ENCODE measurements around the gene DOCK11. TPM values are rescaled to one million over a fixed set of nuclear protein-coding genes. Genes with fewer than 3 reads are reported as not detected.
A peak's percentile ranks its signal among the peaks of the same experiment; 100 is the strongest.

The DOCK11 gene
- total and polyA plus RNA-seq, 7 experiments from 2014 or later = 24.2 to 115 (median 78.5) TPM

- intact Hi-C loops (cut with micrococcal nuclease) = no loop called here
- no peak for ATAC-seq
- H3K9me3 ChIP-seq (ENCODE audit: control insufficient read depth in 2 of 3, low read length in 3 of 3) = peaks cover 0 to 6% (median 0%) of the 10 kb centered on the region in 3 experiments
- no peak overlapping the region for H3K27ac ChIP-seq (ENCODE audit: low read depth, low read length)
- Mint-ChIP-seq H3K4me1 (peaks cover 22 to 80% (median 69%) of the 10 kb centered on the region in 7 donors), H3K9me3 (peaks cover 0 to 6% (median 0%) of the 10 kb centered on the region in 11 donors), H3K27ac (peak overlapping the region; percentile 30 to 91 (median 73)), H3K36me3 (peaks cover 0 to 42% (median 24%) of the 10 kb centered on the region in 5 donors), H3K4me3 (peak overlapping the region in 7 of 10 donors; percentile 13 to 67 (median 45)), H3K27me3 (no peaks in the 10 kb centered on the region)
- ChIA-PET CTCF (no interaction called here), POLR2A (interaction anchor here (6.0 kb wide), 1 partner anchor 16 kb away, joined by 28 read pairs; the partner anchor contains the start of gene DOCK11)
- H3K4me3 ChIP-seq (ENCODE audit: low read length) = no peak overlapping the region
- H3K27me3 ChIP-seq (ENCODE audit: control insufficient read depth in 2 of 2, insufficient read depth in 2 of 2, low read length in 2 of 2) = no peaks in the 10 kb centered on the region
- no peak for DNase-seq
- H3K4me1 ChIP-seq (ENCODE audit: control insufficient read depth in 2 of 2, insufficient read depth in 2 of 2, low read length in 2 of 2) = peaks cover 23% of the 10 kb centered on the region in 2 donors
- peaks cover 4 to 19% (median 7%) of the 10 kb centered on the region in 3 experiments for H3K36me3 ChIP-seq (ENCODE audit: control insufficient read depth in 2 of 3, insufficient read depth in 3 of 3, low read length in 3 of 3)
Observed at GRCh38 chrX:118513120-118513898, 17.7 kb downstream of the DOCK11 start.

- Mint-ChIP-seq H3K36me3 (peaks cover 0 to 18% (median 9%) of the 10 kb centered on the region in 5 donors), H3K9me3 (peaks cover 0 to 5% (median 0%) of the 10 kb centered on the region in 11 donors), H3K27me3 (no peaks in the 10 kb centered on the region), H3K27ac (peak overlapping the region in 7 of 9 donors; percentile 20 to 94 (median 84)), H3K4me3 (peak overlapping the region in 2 of 10 donors; percentile 18 to 69), H3K4me1 (peaks cover 19 to 79% (median 72%) of the 10 kb centered on the region in 7 donors)
- H3K9me3 ChIP-seq (ENCODE audit: control insufficient read depth in 2 of 3, low read length in 3 of 3) = peaks cover 0 to 4% (median 0%) of the 10 kb centered on the region in 3 experiments
- intact Hi-C loops (cut with micrococcal nuclease) = no loop called here
- POLR2A ChIA-PET = interaction anchor here (0.8 to 5.8 kb wide), 2 partner anchors 23 to 82 kb away, joined by 3 to 55 read pairs; partner anchors contain the start of gene DOCK11
- CTCF ChIA-PET = interaction anchor here (0.8 kb wide), 1 partner anchor 25 kb away, joined by 3 read pairs; no protein-coding TSS in a partner anchor
- peak overlapping the region; percentile 55 for H3K27ac ChIP-seq (ENCODE audit: low read depth, low read length)
- ATAC-seq (no peak), DNase-seq (no peak)
- no peaks in the 10 kb centered on the region for H3K27me3 ChIP-seq (ENCODE audit: control insufficient read depth in 2 of 2, insufficient read depth in 2 of 2, low read length in 2 of 2)
- no peak overlapping the region for H3K4me3 ChIP-seq (ENCODE audit: low read length)
- peaks cover 37 to 45% of the 10 kb centered on the region in 2 donors for H3K4me1 ChIP-seq (ENCODE audit: control insufficient read depth in 2 of 2, insufficient read depth in 2 of 2, low read length in 2 of 2)
- peaks cover 2 to 7% (median 3%) of the 10 kb centered on the region in 3 experiments for H3K36me3 ChIP-seq (ENCODE audit: control insufficient read depth in 2 of 3, insufficient read depth in 3 of 3, low read length in 3 of 3)
Observed at GRCh38 chrX:118519411-118520215, 24.0 kb downstream of the DOCK11 start.

- no peak for ATAC-seq
- H3K4me1 ChIP-seq (ENCODE audit: control insufficient read depth in 2 of 2, insufficient read depth in 2 of 2, low read length in 2 of 2) = peaks cover 43 to 51% of the 10 kb centered on the region in 2 donors
- CTCF ChIA-PET = no interaction called here
Observed at GRCh38 chrX:118520216-118521206, 24.9 kb downstream of the DOCK11 start.

DNA sequence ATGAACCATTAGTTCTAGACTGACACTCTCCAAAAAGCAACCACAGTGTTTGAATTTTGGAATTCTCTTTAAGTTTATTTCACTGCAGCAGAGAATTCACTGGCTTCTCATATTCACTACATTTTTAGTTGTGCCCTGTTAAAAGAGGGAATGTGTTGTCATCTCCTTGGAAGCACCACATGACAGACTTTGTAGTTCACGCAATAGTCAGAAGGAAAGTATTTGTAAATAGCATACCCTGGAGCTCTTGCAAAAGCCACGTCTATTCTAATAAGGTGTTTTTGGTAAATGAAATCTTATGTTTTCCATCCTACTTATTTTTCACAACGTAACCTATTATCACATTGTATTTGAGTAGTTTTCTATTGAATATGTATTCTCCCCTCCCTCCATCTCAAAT lies 25.8 kb downstream of the DOCK11 start:
- H3K27me3 ChIP-seq (ENCODE audit: control insufficient read depth in 2 of 2, insufficient read depth in 2 of 2, low read length in 2 of 2) = no peaks in the 10 kb centered on the region
- POLR2A ChIA-PET = interaction anchor here (0.6 to 5.8 kb wide), 2 partner anchors 11 to 24 kb away, joined by 3 to 55 read pairs; partner anchors contain the start of gene DOCK11
- H3K9me3 ChIP-seq (ENCODE audit: control insufficient read depth in 2 of 3, low read length in 3 of 3) = no peaks in the 10 kb centered on the region
- DNase-seq (no peak), ATAC-seq (no peak)
- no peaks in the 10 kb centered on the region for H3K36me3 ChIP-seq (ENCODE audit: control insufficient read depth in 2 of 3, insufficient read depth in 3 of 3, low read length in 3 of 3)
- intact Hi-C loops (cut with micrococcal nuclease) = no loop called here
- Mint-ChIP-seq H3K4me1 (peaks cover 23 to 86% (median 82%) of the 10 kb centered on the region in 7 donors), H3K27me3 (no peaks in the 10 kb centered on the region), H3K4me3 (peak overlapping the region in 4 of 10 donors; percentile 18 to 59 (median 46)), H3K9me3 (peaks cover 0 to 3% (median 0%) of the 10 kb centered on the region in 11 donors), H3K27ac (peak overlapping the region in 8 of 9 donors; percentile 57 to 94 (median 84)), H3K36me3 (peaks cover 0 to 12% (median 0%) of the 10 kb centered on the region in 5 donors)
- H3K4me1 ChIP-seq (ENCODE audit: control insufficient read depth in 2 of 2, insufficient read depth in 2 of 2, low read length in 2 of 2) = peaks cover 44 to 51% of the 10 kb centered on the region in 2 donors
- CTCF ChIA-PET = interaction anchor here (0.5 kb wide), 1 partner anchor 81 kb away, joined by 4 read pairs; no protein-coding TSS in a partner anchor
- H3K4me3 ChIP-seq (ENCODE audit: low read length) = no peak overlapping the region
- H3K27ac ChIP-seq (ENCODE audit: low read depth, low read length) = peak overlapping the region; percentile 68

More at GRCh38 chrX:118520216-118521206, 24.9 kb downstream of the DOCK11 start:
- H3K4me3 ChIP-seq (ENCODE audit: low read length) = no peak overlapping the region
- POLR2A ChIA-PET = interaction anchor here (0.6 to 5.8 kb wide), 3 partner anchors 12 to 81 kb away, joined by 3 to 55 read pairs (median 3); partner anchors contain the start of gene DOCK11
- intact Hi-C loops (cut with micrococcal nuclease) = no loop called here
- peak overlapping the region in 9 of 10 donors; percentile 2 to 59 (median 20) for H3K4me3 Mint-ChIP-seq
- no peaks in the 10 kb centered on the region for H3K9me3 ChIP-seq (ENCODE audit: control insufficient read depth in 2 of 3, low read length in 3 of 3)
- DNase-seq = no peak
- peaks cover 0 to 13% (median 1%) of the 10 kb centered on the region in 5 donors for H3K36me3 Mint-ChIP-seq
- H3K4me1 Mint-ChIP-seq = peaks cover 20 to 79% (median 73%) of the 10 kb centered on the region in 7 donors
- no peaks in the 10 kb centered on the region for H3K36me3 ChIP-seq (ENCODE audit: control insufficient read depth in 2 of 3, insufficient read depth in 3 of 3, low read length in 3 of 3)
- peak overlapping the region in 8 of 9 donors; percentile 57 to 94 (median 84) for H3K27ac Mint-ChIP-seq
- no peaks in the 10 kb centered on the region for H3K27me3 ChIP-seq (ENCODE audit: control insufficient read depth in 2 of 2, insufficient read depth in 2 of 2, low read length in 2 of 2)
- peaks cover 0 to 3% (median 0%) of the 10 kb centered on the region in 11 donors for H3K9me3 Mint-ChIP-seq
- H3K27me3 Mint-ChIP-seq = no peaks in the 10 kb centered on the region
- peak overlapping the region; percentile 55 for H3K27ac ChIP-seq (ENCODE audit: low read depth, low read length)

DNA sequence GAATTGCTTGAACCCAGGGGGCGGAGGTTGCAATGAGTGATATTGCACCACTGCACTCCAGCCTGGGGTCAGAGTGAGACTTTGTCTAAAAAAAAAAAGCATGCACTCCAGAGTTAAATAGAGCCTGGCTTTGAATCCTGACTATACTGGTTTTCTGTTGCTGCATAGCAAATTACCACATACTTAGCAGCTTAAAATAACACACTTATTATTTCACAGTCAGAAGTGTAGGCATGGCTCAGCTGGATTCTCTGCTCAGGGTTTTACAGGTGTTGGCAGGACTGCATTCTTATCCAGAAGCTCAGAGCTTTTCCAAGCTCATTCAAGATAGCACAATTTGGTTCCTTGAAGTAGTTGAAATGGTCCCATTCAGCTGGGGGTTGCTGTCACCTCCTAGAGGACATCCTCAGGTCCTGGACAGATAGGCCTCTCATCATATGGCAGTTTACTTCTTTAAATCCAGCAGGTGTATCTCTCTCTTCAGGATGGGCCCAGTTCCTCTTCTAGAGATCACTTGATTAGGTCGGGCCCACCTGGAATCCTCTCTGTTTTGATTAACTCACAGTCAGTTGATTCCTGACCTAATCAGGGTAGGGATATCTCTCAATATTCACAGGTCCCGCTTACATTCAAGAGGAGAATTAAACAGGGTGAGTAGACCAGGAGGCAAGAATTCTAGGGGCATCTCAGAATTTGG lies 26.8 kb downstream of the DOCK11 start:
- peaks cover 46 to 51% of the 10 kb centered on the region in 2 donors for H3K4me1 ChIP-seq (ENCODE audit: control insufficient read depth in 2 of 2, insufficient read depth in 2 of 2, low read length in 2 of 2)
- no peak overlapping the region for H3K4me3 ChIP-seq (ENCODE audit: low read length)
- H3K9me3 ChIP-seq (ENCODE audit: control insufficient read depth in 2 of 3, low read length in 3 of 3) = no peaks in the 10 kb centered on the region
- Mint-ChIP-seq H3K36me3 (peaks cover 0 to 12% (median 0%) of the 10 kb centered on the region in 5 donors), H3K27ac (peak overlapping the region; percentile 66 to 95 (median 92)), H3K4me1 (peaks cover 25 to 94% (median 88%) of the 10 kb centered on the region in 7 donors), H3K9me3 (peaks cover 0 to 3% (median 0%) of the 10 kb centered on the region in 11 donors), H3K27me3 (no peaks in the 10 kb centered on the region), H3K4me3 (peak overlapping the region in 7 of 10 donors; percentile 9 to 62 (median 20))
- ATAC-seq = no peak
- intact Hi-C loops (cut with micrococcal nuclease) = no loop called here
- ChIA-PET CTCF (no interaction called here), POLR2A (interaction anchor here (0.5 to 5.8 kb wide), 2 partner anchors 14 to 25 kb away, joined by 3 to 55 read pairs; partner anchors contain the start of gene DOCK11)
- no peaks in the 10 kb centered on the region for H3K27me3 ChIP-seq (ENCODE audit: control insufficient read depth in 2 of 2, insufficient read depth in 2 of 2, low read length in 2 of 2)
- DNase-seq = no peak
- H3K27ac ChIP-seq (ENCODE audit: low read depth, low read length) = peak overlapping the region; percentile 68
- H3K36me3 ChIP-seq (ENCODE audit: control insufficient read depth in 2 of 3, insufficient read depth in 3 of 3, low read length in 3 of 3) = no peaks in the 10 kb centered on the region
